ENCODE results near the gene FOS.

FOS gene

GRCh38 chr14:75293920-75294648 lies 15.5 kb downstream of the FOS start:
- peaks cover 22 to 28% of the 10 kb centered on the region in 2 donors for H3K4me1 ChIP-seq (ENCODE audit: control insufficient read depth in 1 of 2, insufficient read depth in 2 of 2, low read length in 2 of 2)

GRCh38 chr14:75294649-75295033 lies 16.0 kb downstream of the FOS start:
- peak overlapping the region; percentile 93 for H3K27ac ChIP-seq (ENCODE audit: low read depth, low read length)
- peaks cover 24 to 30% of the 10 kb centered on the region in 2 donors for H3K4me1 ChIP-seq (ENCODE audit: control insufficient read depth in 1 of 2, insufficient read depth in 2 of 2, low read length in 2 of 2)
- H3K36me3 ChIP-seq (ENCODE audit: control insufficient read depth in 1 of 2, insufficient read depth in 2 of 2, low read length in 2 of 2), result no peaks in the 10 kb centered on the region
- H3K27me3 ChIP-seq (ENCODE audit: control insufficient read depth in 1 of 2, insufficient read depth in 2 of 2, low read length in 2 of 2), result no peaks in the 10 kb centered on the region
- H3K9ac ChIP-seq (ENCODE audit: low read depth in 1 of 2, low read length in 2 of 2), result peak overlapping the region; percentile 72 to 99
- H3K9me3 ChIP-seq (ENCODE audit: control insufficient read depth in 1 of 2, low read length in 2 of 2), result no peaks in the 10 kb centered on the region
- peak overlapping the region; percentile 65 to 77 for H3K4me3 ChIP-seq (ENCODE audit: low read depth in 1 of 2, low read length in 2 of 2)

More at GRCh38 chr14:75293920-75294648, 15.5 kb downstream of the FOS start:
- peak overlapping the region; percentile 72 to 99 for H3K9ac ChIP-seq (ENCODE audit: low read depth in 1 of 2, low read length in 2 of 2)
- H3K27me3 ChIP-seq (ENCODE audit: control insufficient read depth in 1 of 2, insufficient read depth in 2 of 2, low read length in 2 of 2), result no peaks in the 10 kb centered on the region
- peak overlapping the region; percentile 93 for H3K27ac ChIP-seq (ENCODE audit: low read depth, low read length)
- H3K36me3 ChIP-seq (ENCODE audit: control insufficient read depth in 1 of 2, insufficient read depth in 2 of 2, low read length in 2 of 2), result no peaks in the 10 kb centered on the region
- peak overlapping the region; percentile 65 to 77 for H3K4me3 ChIP-seq (ENCODE audit: low read depth in 1 of 2, low read length in 2 of 2)
- no peaks in the 10 kb centered on the region for H3K9me3 ChIP-seq (ENCODE audit: control insufficient read depth in 1 of 2, low read length in 2 of 2)

- peaks cover 24 to 30% of the 10 kb centered on the region in 2 donors for H3K4me1 ChIP-seq (ENCODE audit: control insufficient read depth in 1 of 2, insufficient read depth in 2 of 2, low read length in 2 of 2)
- peak overlapping the region; percentile 93 for H3K27ac ChIP-seq (ENCODE audit: low read depth, low read length)
- no peaks in the 10 kb centered on the region for H3K36me3 ChIP-seq (ENCODE audit: control insufficient read depth in 1 of 2, insufficient read depth in 2 of 2, low read length in 2 of 2)
- H3K9ac ChIP-seq (ENCODE audit: low read depth in 1 of 2, low read length in 2 of 2), result peak overlapping the region; percentile 72 to 99
- H3K4me3 ChIP-seq (ENCODE audit: low read depth in 1 of 2, low read length in 2 of 2), result peak overlapping the region; percentile 65 to 77
- no peaks in the 10 kb centered on the region for H3K27me3 ChIP-seq (ENCODE audit: control insufficient read depth in 1 of 2, insufficient read depth in 2 of 2, low read length in 2 of 2)
- no peaks in the 10 kb centered on the region for H3K9me3 ChIP-seq (ENCODE audit: control insufficient read depth in 1 of 2, low read length in 2 of 2)
Measured at GRCh38 chr14:75295061-75295461, 16.4 kb downstream of the FOS start.

- Histone ChIP-seq H3K27ac (ENCODE audit: low read depth, low read length) (peak overlapping the region; percentile 93), H3K9me3 (ENCODE audit: control insufficient read depth in 1 of 2, low read length in 2 of 2) (no peaks in the 10 kb centered on the region), H3K36me3 (ENCODE audit: control insufficient read depth in 1 of 2, insufficient read depth in 2 of 2, low read length in 2 of 2) (no peaks in the 10 kb centered on the region), H3K9ac (ENCODE audit: low read depth in 1 of 2, low read length in 2 of 2) (peak overlapping the region; percentile 72 to 99), H3K27me3 (ENCODE audit: control insufficient read depth in 1 of 2, insufficient read depth in 2 of 2, low read length in 2 of 2) (no peaks in the 10 kb centered on the region), H3K4me3 (ENCODE audit: low read depth in 1 of 2, low read length in 2 of 2) (peak overlapping the region; percentile 65 to 77), H3K4me1 (ENCODE audit: control insufficient read depth in 1 of 2, insufficient read depth in 2 of 2, low read length in 2 of 2) (peaks cover 25 to 30% of the 10 kb centered on the region in 2 donors)
Measured at GRCh38 chr14:75295491-75296345, 17.1 kb downstream of the FOS start.

GRCh38 chr14:75297411-75298040 lies 18.9 kb downstream of the FOS start:
- H3K27me3 ChIP-seq (ENCODE audit: control insufficient read depth in 1 of 2, insufficient read depth in 2 of 2, low read length in 2 of 2), result no peaks in the 10 kb centered on the region
- H3K36me3 ChIP-seq (ENCODE audit: control insufficient read depth in 1 of 2, insufficient read depth in 2 of 2, low read length in 2 of 2), result no peaks in the 10 kb centered on the region
- H3K4me3 ChIP-seq (ENCODE audit: low read depth in 1 of 2, low read length in 2 of 2), result no peak overlapping the region
- H3K9me3 ChIP-seq (ENCODE audit: control insufficient read depth in 1 of 2, low read length in 2 of 2), result no peaks in the 10 kb centered on the region
- no peak overlapping the region for H3K9ac ChIP-seq (ENCODE audit: low read depth in 1 of 2, low read length in 2 of 2)
- H3K4me1 ChIP-seq (ENCODE audit: control insufficient read depth in 1 of 2, insufficient read depth in 2 of 2, low read length in 2 of 2), result peaks cover 33 to 36% of the 10 kb centered on the region in 2 donors
- no peak overlapping the region for H3K27ac ChIP-seq (ENCODE audit: low read depth, low read length)

- H3K36me3 ChIP-seq (ENCODE audit: control insufficient read depth in 1 of 2, insufficient read depth in 2 of 2, low read length in 2 of 2), result no peaks in the 10 kb centered on the region
- no peaks in the 10 kb centered on the region for H3K27me3 ChIP-seq (ENCODE audit: control insufficient read depth in 1 of 2, insufficient read depth in 2 of 2, low read length in 2 of 2)
- H3K9me3 ChIP-seq (ENCODE audit: control insufficient read depth in 1 of 2, low read length in 2 of 2), result no peaks in the 10 kb centered on the region
- peak overlapping the region; percentile 35 for H3K27ac ChIP-seq (ENCODE audit: low read depth, low read length)
- no peak overlapping the region for H3K9ac ChIP-seq (ENCODE audit: low read depth in 1 of 2, low read length in 2 of 2)
- no peak overlapping the region for H3K4me3 ChIP-seq (ENCODE audit: low read depth in 1 of 2, low read length in 2 of 2)
- peaks cover 36% of the 10 kb centered on the region in 2 donors for H3K4me1 ChIP-seq (ENCODE audit: control insufficient read depth in 1 of 2, insufficient read depth in 2 of 2, low read length in 2 of 2)
Measured at GRCh38 chr14:75298187-75298965, 19.7 kb downstream of the FOS start.

- no peaks in the 10 kb centered on the region for H3K9me3 ChIP-seq (ENCODE audit: control insufficient read depth in 1 of 2, low read length in 2 of 2)
- peaks cover 32 to 37% of the 10 kb centered on the region in 2 donors for H3K4me1 ChIP-seq (ENCODE audit: control insufficient read depth in 1 of 2, insufficient read depth in 2 of 2, low read length in 2 of 2)
- H3K36me3 ChIP-seq (ENCODE audit: control insufficient read depth in 1 of 2, insufficient read depth in 2 of 2, low read length in 2 of 2), result no peaks in the 10 kb centered on the region
- H3K27ac ChIP-seq (ENCODE audit: low read depth, low read length), result peak overlapping the region; percentile 35
- H3K27me3 ChIP-seq (ENCODE audit: control insufficient read depth in 1 of 2, insufficient read depth in 2 of 2, low read length in 2 of 2), result no peaks in the 10 kb centered on the region
- H3K4me3 ChIP-seq (ENCODE audit: low read depth in 1 of 2, low read length in 2 of 2), result no peak overlapping the region
- no peak overlapping the region for H3K9ac ChIP-seq (ENCODE audit: low read depth in 1 of 2, low read length in 2 of 2)
Measured at GRCh38 chr14:75299059-75299458, 20.4 kb downstream of the FOS start.

GRCh38 chr14:75299576-75299975 lies 20.9 kb downstream of the FOS start:
- Histone ChIP-seq H3K4me1 (ENCODE audit: control insufficient read depth in 1 of 2, insufficient read depth in 2 of 2, low read length in 2 of 2) (peaks cover 32 to 37% of the 10 kb centered on the region in 2 donors), H3K27me3 (ENCODE audit: control insufficient read depth in 1 of 2, insufficient read depth in 2 of 2, low read length in 2 of 2) (no peaks in the 10 kb centered on the region), H3K36me3 (ENCODE audit: control insufficient read depth in 1 of 2, insufficient read depth in 2 of 2, low read length in 2 of 2) (no peaks in the 10 kb centered on the region), H3K27ac (ENCODE audit: low read depth, low read length) (no peak overlapping the region), H3K9ac (ENCODE audit: low read depth in 1 of 2, low read length in 2 of 2) (no peak overlapping the region), H3K9me3 (ENCODE audit: control insufficient read depth in 1 of 2, low read length in 2 of 2) (no peaks in the 10 kb centered on the region), H3K4me3 (ENCODE audit: low read depth in 1 of 2, low read length in 2 of 2) (no peak overlapping the region)

GRCh38 chr14:75301666-75302325 lies 23.2 kb downstream of the FOS start:
- Histone ChIP-seq H3K27me3 (ENCODE audit: control insufficient read depth in 1 of 2, insufficient read depth in 2 of 2, low read length in 2 of 2) (no peaks in the 10 kb centered on the region), H3K36me3 (ENCODE audit: control insufficient read depth in 1 of 2, insufficient read depth in 2 of 2, low read length in 2 of 2) (no peaks in the 10 kb centered on the region), H3K9me3 (ENCODE audit: control insufficient read depth in 1 of 2, low read length in 2 of 2) (no peaks in the 10 kb centered on the region), H3K4me3 (ENCODE audit: low read depth in 1 of 2, low read length in 2 of 2) (no peak overlapping the region), H3K4me1 (ENCODE audit: control insufficient read depth in 1 of 2, insufficient read depth in 2 of 2, low read length in 2 of 2) (peaks cover 20 to 25% of the 10 kb centered on the region in 2 donors), H3K27ac (ENCODE audit: low read depth, low read length) (peak overlapping the region; percentile 64), H3K9ac (ENCODE audit: low read depth in 1 of 2, low read length in 2 of 2) (peak overlapping the region in 1 of 2 donors; percentile 1)
